Fibroblast of villous mesenchyme (primary cell): ENCODE measurements around the gene ABCA4. TPM values are rescaled to one million over a fixed set of nuclear protein-coding genes. Genes with fewer than 3 reads are reported as not detected.

Experiments used
- DNase-seq: peaks from one replicate; pipeline ENCODE4 v3.0.0-alpha.2; 2010; ENCODE audit warnings: low read depth
- H3K4me3 ChIP-seq: 2 replicates; pipeline ENCODE4 v1.5.1; 2011; ENCODE audit warnings: low read depth, mild to moderate bottlenecking, low read length
- total RNA-seq: library from RNA; depleted of rRNA; stranded (reverse); fragments of >200 nt; gene quantifications from 2 replicates; pipeline ENCODE4 v1.2.3, GENCODE V29; 2012
- TF ChIP-seq, protein P1 (sequence below): IDR thresholded peaks from 2 replicates; pipeline ENCODE4 v1.5.1; 2012; ENCODE audit warnings: low read depth, mild to moderate bottlenecking, low read length; ENCODE audit not compliant: insufficient read depth

The ABCA4 gene
- total RNA-seq, 1 donor: 0.43 TPM

DNA sequence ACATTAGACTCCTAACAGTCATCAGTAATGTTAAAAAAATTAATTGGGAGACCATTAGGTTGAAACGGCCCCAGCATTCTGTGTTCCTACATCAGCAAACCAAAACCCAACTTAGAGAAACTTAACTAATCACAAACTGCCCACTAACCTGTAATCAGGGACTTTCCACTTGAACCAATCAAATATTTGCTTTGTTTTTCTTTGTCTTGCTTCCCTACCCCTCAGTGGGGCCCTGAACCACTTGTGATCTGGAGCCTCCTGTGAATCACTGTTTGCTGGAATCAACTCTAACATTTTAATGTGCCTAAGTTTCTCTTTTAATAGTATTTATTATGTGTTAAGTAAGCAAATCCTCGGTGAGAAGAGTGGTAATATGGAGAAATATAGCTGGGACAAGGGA is 64.0 kb downstream of the ABCA4 start:
- H3K4me3 ChIP-seq: no peak overlapping the region
- TF ChIP-seq, protein P1, sequence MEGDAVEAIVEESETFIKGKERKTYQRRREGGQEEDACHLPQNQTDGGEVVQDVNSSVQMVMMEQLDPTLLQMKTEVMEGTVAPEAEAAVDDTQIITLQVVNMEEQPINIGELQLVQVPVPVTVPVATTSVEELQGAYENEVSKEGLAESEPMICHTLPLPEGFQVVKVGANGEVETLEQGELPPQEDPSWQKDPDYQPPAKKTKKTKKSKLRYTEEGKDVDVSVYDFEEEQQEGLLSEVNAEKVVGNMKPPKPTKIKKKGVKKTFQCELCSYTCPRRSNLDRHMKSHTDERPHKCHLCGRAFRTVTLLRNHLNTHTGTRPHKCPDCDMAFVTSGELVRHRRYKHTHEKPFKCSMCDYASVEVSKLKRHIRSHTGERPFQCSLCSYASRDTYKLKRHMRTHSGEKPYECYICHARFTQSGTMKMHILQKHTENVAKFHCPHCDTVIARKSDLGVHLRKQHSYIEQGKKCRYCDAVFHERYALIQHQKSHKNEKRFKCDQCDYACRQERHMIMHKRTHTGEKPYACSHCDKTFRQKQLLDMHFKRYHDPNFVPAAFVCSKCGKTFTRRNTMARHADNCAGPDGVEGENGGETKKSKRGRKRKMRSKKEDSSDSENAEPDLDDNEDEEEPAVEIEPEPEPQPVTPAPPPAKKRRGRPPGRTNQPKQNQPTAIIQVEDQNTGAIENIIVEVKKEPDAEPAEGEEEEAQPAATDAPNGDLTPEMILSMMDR: no peak
- no peak for DNase-seq

DNA sequence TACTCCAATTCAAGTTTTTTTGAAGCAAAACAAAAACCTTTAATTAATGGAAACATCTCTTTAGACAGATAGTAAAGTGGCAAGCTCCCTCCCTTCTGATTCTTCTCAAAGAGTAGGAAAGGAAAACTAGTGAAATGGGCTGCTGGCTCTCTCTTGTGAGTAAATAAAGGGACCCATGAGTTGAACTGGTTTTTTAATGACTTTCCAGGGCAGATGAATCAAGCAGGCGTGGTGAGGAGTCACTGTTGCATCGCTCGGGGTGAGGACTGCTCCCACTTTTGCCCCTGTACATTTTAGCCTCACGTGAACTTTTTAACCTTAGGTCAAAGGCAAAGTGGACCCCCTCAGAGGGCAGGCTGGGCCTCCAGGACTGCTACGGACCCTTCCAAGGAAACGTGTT is 64.8 kb downstream of the ABCA4 start:
- no peak overlapping the region for H3K4me3 ChIP-seq
- no peak for DNase-seq
- TF ChIP-seq, protein P1: no peak

DNA sequence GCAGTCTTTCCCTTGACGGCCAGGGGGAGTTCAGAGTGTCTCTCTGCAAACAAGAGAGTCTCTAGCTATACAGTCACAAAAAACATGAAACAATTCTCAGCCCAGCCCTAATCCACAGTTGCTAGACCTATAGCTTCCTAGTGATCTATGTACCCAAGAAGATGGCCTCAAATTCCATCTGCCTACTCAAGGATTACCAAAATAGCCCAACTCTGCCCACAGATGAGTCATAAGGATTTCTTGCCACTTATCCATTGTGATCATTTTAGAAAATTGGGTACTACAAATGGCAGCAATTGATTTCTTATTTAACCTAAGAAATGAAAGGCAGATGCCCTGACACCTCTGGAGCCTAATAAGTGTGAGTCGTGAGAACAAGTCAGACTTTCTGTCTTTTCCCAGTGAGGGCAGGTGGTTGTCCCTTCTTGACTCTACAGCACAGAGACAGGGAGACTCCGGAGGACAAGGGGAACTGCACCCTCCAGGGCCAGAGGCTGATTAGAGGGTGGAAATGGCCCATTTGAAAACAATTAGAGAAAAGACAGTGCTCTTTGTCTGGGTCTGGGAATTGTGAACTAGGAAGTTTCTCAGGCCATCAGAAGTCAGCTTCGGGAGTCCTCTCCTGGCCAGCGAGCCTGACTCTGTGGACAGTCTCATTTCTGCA is 65.4 kb downstream of the ABCA4 start:
- H3K4me3 ChIP-seq: no peak overlapping the region
- TF ChIP-seq, protein P1: no peak
- DNase-seq: no peak

DNA sequence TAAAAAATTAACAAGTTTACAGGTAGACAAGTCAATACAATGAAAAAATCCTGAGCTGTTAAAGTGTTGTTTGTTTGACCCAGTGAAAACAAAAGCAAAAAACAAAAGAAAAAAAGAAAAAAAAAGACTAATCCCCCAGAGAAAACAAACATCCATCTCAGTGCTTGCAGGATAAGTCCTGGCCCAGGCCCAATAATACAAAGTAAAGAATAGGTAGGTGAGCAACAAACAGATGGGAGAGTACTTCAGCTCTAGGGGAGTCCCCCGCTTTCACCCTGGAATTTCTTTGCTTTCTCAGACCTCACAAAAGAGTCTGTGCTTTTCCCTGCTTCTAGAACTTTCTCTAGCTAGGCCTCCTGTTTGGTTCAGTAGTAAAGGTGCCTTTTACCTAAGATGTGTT is 70.3 kb downstream of the ABCA4 start:
- no peak for DNase-seq
- no peak overlapping the region for H3K4me3 ChIP-seq
- TF ChIP-seq, protein P1: no peak

DNA sequence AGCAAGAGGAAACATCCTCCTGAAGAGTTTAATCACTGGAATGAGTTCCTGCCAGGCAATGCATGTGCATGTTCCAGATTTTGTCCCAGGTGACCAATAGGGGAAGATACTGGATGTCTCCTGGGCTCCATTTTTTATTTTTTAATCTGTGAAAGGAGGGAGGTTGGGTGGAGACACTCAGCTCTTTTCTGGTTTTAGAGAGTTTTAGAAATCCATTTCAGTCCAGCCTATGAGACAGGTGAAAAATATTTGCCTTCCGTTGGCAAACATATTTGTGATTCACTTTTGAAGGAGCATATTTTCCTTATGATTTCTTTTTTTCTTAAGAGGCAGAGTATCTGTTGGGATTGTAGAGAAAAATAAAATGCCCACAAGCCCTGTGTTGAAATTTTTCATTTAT is 70.7 kb downstream of the ABCA4 start:
- no peak for DNase-seq
- TF ChIP-seq, protein P1: no peak
- H3K4me3 ChIP-seq: no peak overlapping the region

DNA sequence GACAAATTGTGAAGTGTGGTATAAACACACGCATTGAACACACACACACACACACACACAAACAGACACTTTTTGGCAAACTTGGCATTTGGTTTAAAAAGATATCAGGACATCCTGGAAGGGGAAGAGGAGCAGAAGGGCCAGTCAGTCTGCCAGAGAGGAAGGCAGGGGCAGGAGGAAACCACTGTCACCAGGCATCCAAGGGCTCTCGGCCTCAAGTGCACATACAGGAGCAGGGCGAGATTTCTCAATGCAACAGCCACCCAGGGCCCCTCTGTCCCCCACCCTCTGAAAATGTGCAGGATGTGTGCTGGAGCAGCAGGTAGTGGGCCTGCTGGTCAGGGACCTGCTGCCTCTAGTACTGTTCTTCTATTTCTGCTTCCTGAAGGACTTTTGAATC is 71.2 kb downstream of the ABCA4 start:
- no peak overlapping the region for H3K4me3 ChIP-seq
- TF ChIP-seq, protein P1: no peak
- no peak for DNase-seq
